GM21737 (cell line): ENCODE measurements around the gene MYH9.

Source experiments
- ATAC-seq: cut with Tn5 transposase; IDR thresholded peaks from one replicate; pipeline ENCODE4 v1.9.1; 2021; ENCODE audit warnings: mild to moderate bottlenecking, moderate library complexity; ENCODE audit not compliant: unreplicated experiment

MYH9 gene

DNA sequence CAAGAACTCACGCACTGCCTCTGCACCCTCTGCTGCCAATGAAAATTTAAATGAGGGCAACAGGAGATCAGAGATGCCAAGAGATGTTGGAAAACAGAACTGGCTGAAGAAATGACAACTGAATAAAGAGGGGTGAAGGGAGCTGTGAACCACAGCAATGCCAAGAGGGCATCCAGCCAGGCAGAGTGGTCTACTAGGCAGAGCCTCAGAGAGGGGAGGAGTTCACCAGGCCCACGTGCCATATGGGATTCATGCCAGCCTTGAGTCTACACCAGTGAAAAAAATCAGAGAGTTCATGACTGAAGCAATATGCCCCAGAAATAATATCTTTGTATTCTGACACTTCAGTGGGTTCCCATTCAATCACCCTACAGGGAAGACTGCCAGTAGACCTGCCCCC is 152.8 kb downstream of the MYH9 start:
- ATAC-seq = no peak

DNA sequence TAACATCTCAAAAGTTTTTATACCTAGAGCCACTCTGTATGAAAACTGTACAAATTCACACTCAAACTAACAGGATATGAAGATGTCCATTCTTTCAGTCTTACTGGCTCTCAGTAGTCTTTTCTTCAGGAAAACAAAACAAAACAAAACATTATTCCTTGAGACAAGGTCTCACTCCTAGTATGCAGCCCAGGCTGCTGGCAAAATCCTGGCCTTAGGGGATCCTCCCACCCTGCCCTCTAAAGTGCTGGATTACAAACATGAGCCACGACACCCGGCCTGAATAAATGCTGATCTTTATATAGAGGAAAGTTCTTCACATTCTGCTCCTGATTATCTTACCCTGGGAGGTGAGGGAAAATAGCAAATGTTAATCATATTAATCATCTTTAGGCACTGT is 153.6 kb downstream of the MYH9 start:
- ATAC-seq = no peak

DNA sequence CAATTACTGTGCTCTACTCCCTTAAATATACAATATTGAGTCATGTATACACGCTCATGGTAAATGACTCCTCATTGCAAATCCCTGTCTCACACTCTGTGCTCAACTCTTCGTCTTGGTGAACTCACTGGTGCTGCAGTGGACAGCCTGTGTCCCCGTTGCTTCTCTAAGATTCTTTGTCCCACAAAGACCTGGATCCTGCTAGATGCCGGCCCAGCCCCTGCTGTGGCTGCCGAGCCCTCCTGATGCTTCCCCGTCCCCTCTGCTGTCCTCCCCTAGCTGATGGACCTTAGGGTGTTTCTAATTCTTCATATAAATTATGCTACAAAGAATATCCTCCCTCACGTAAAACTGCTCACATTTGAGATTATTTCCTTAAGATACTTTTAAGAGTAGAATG is 154.0 kb downstream of the MYH9 start:
- no peak for ATAC-seq

DNA sequence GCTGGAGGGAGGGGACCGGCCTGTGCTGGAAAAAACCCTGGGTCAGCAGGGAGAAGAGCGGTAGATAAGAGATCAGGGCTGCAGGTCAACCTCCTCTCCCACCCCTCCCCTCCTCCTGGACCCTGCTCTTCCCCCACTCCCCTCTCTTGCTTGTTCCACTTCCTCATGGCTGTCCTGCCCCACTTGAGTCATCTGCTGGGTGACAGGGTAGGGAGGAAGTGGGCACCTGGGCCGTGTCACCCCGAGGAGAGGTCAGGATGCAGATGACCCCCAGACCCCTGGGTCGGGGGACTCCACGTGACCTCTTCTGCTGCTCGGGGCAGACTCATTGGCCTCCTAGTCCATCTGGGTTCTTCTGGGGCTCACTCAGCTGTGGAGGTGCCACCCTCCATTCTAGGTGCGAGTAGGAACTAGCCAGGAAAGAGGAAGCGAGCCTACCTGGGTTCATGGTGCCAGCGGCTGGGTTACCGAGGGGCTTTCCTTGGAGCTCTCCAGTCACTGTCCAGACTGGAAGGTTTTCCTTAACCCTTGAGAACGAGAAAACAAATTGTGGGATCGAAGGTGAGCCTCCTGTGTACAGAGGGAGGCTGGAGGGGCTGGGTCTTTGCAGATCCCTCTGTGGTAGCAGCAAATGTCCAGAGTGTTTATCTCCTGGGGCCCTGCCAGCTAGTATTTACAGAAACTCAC is 154.9 kb downstream of the MYH9 start:
- no peak for ATAC-seq
